Measurements from ENCODE around the gene NFE2. TPM values are rescaled to one million over a fixed set of nuclear protein-coding genes. Genes with fewer than 3 reads are reported as not detected.
A peak's percentile ranks its signal among the peaks of the same experiment; 100 is the strongest.

Gene NFE2
- total and polyA plus RNA-seq, 2 donors (not counting 3 experiments of a cell fraction or from before 2014, with no cell fraction given): not detected

GRCh38 chr12:54324617-54325441 lies 24.0 kb upstream of the NFE2 start, which contains the start of gene COPZ1:
TSS of gene COPZ1 (plus strand) at chr12:54325131. CDS start at chr12:54325164, 33 bp downstream.
- CTCF ChIA-PET: interaction anchor here (0.6 to 2.3 kb wide), 39 partner anchors 10 to 1391 kb away, joined by 3 to 41 read pairs (median 7); partner anchors contain the start of genes BLOC1S1, CBX5, HNRNPA1 and NFE2
- H3K4me3 ChIP-seq (replicated peaks in 1 of 3; ENCODE audit: insufficient read depth in 1 of 3, low read depth in 1 of 3, low read length in 3 of 3): peak within 1 kb of the TSS; percentile 38 to 85 (median 67)
- TF ChIP-seq FOS (IDR thresholded peaks at IDR 0.05; ENCODE audit: borderline replicate concordance, insufficient read depth, low read length) (no peak), CTCF (IDR thresholded peaks at IDR 0.05; ENCODE audit: extremely low read depth in 1 of 2, insufficient read depth in 1 of 2, low read depth in 1 of 2, low read length in 2 of 2) (peak; percentile 72 to 80), POLR2AphosphoS5 (IDR thresholded peaks at IDR 0.05; ENCODE audit: insufficient read depth, low read depth, low read length) (peak; percentile 80), GATA2 (IDR thresholded peaks at IDR 0.05; ENCODE audit: insufficient read depth, insufficient read length, low read depth, low read length) (no peak), POLR2A (IDR thresholded peaks at IDR 0.05; ENCODE audit: low read depth, low read length) (peak; percentile 91), JUN (IDR thresholded peaks at IDR 0.05; ENCODE audit: borderline replicate concordance, insufficient read depth, insufficient read length, low read depth) (no peak), MYC (IDR thresholded peaks at IDR 0.05; ENCODE audit: low read depth, low read length) (no peak), MAX (IDR thresholded peaks at IDR 0.05; ENCODE audit: insufficient read depth, insufficient read length) (peak; percentile 91), EZH2 (IDR thresholded peaks at IDR 0.05; ENCODE audit: borderline replicate concordance, low read depth, low read length, severe bottlenecking) (no peak)
- FAIRE-seq: peak; percentile 100
- no peaks in the 10 kb centered on the region for H4K20me1 ChIP-seq (replicated peaks; ENCODE audit: control insufficient read depth, extremely low read depth, insufficient read depth, low read length)
- DNase-seq (ENCODE audit: low read depth, low spot score): peak; percentile 100
- no peaks in the 10 kb centered on the region for H3K9me1 ChIP-seq (replicated peaks; ENCODE audit: control insufficient read depth, extremely low read depth, insufficient read depth, low read length)
- no peaks in the 10 kb centered on the region for H3K27me3 ChIP-seq (ENCODE audit: control insufficient read depth in 2 of 2, insufficient read depth in 2 of 2, low read length in 2 of 2)
- POLR2A ChIA-PET: interaction anchor here (0.6 to 1.4 kb wide), 6 partner anchors 9 to 59 kb away, joined by 5 to 15 read pairs (median 5); partner anchors contain the start of genes CBX5 and HNRNPA1
- H3K4me2 ChIP-seq (ENCODE audit: insufficient read depth, low read length): peak within 1 kb of the TSS; percentile 95
- H3K79me2 ChIP-seq (ENCODE audit: control insufficient read depth, insufficient read depth, low read length): peaks cover 28% of the 10 kb centered on the region
- H3K36me3 ChIP-seq (ENCODE audit: control insufficient read depth in 2 of 2, extremely low read depth in 1 of 2, insufficient read depth in 2 of 2, low read length in 2 of 2): no peaks in the 10 kb centered on the region
- dilution Hi-C loops (cut with MboI; ENCODE audit: extremely low pct_ligation_motif_present, low sequenced_read_pairs): no loop called here
- peak within 1 kb of the TSS; percentile 100 for H2AFZ ChIP-seq (ENCODE audit: low read depth, low read length)
- peaks cover 20% of the 10 kb centered on the region for H3K4me1 ChIP-seq (ENCODE audit: control insufficient read depth, extremely low read depth, insufficient read depth, low read length)
- peak within 1 kb of the TSS; percentile 91 for H3K9ac ChIP-seq (replicated peaks; ENCODE audit: extremely low read depth, insufficient read depth, low read length)
- intact Hi-C loops (cut with micrococcal nuclease): loop anchor here (1.0 to 2.0 kb wide), 6 partner anchors 34 to 105 kb away; partner anchors contain the start of genes CBX5 and HNRNPA1
- no TSS peak for BruUV-seq (replicated peaks)
- no peaks in the 10 kb centered on the region for H3K9me3 ChIP-seq (replicated peaks; ENCODE audit: control insufficient read depth, insufficient read depth, low read length)
- peak within 1 kb of the TSS; percentile 73 for H3K27ac ChIP-seq (ENCODE audit: insufficient read depth, low read depth, low read length)
